ENCODE measurements around the gene VDAC2. TPM values are rescaled to one million over a fixed set of nuclear protein-coding genes. Genes with fewer than 3 reads are reported as not detected.
A peak's percentile ranks its signal among the peaks of the same experiment; 100 is the strongest.

Gene VDAC2
- total and polyA plus RNA-seq, 7 donors, result 314 to 770 (median 432) TPM

DNA sequence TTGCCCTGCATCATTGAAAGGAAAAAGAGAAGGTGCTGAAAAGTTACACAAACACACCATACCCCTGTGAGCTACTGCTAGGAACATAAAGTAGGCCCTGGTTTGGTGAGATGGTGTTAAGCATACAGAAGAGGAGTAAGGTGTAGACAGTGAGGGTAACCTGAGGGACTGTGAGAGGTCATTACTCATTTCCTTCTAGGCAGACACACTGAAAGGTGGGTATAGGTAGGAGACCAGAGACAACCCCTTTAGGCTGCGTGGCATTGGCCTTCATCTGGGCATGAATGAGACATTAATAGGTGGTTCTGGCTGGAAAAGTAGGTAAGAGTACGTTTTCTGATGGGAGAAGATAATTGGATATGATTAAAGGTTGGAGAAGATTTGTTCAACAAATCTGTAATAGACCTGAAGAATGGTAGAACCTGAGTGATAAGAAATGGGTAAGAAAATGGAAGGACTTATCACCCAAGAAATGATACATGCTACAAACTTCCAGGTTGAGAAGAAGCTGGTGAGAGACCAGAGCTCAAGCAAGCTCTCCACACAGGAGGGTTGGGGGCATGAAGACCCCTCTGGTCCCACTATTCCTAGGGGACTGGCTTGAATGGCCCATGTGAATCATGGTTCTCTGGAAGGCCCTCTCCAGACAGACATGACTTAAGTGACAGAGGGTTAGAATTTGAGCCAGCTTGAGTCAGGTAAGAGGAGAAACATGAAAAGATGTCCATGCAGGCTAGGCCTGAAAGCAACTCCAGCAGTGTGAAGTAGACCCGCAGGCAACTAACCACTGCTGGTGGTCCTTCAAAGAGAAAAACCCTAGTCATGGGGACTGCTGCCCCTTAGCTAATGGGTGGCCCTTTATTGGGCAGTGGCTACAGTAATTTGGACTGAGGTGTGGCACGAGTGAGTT, 21.3 kb downstream of the VDAC2 start:
- ATAC-seq (no peak), DNase-seq (no peak)
- H3K4me3 ChIP-seq, result no peak overlapping the region
- H3K27me3 ChIP-seq (ENCODE audit: insufficient read depth in 3 of 3, low read length in 2 of 3), result no peaks in the 10 kb centered on the region
- H3K36me3 ChIP-seq (ENCODE audit: insufficient read depth in 1 of 2, low read depth in 1 of 2), result peaks cover 14 to 54% of the 10 kb centered on the region in 2 donors
- WGBS, 3 donors, result 72 to 83% (median 73%) methylated on average over 4 of the region's 4 CpGs
- no peak for TF ChIP-seq CTCF (IDR thresholded peaks at IDR 0.05)
- H3K27ac ChIP-seq, result peak overlapping the region; percentile 91
- intact Hi-C loops (cut with DNase I), result loop anchor here (5.0 to 10.0 kb wide), 5 partner anchors 45 to 407 kb away; partner anchors contain the start of gene KAT6B (in 1 of the 2)
- H3K4me1 ChIP-seq, result peaks cover 33% of the 10 kb centered on the region
- no peaks in the 10 kb centered on the region for H3K9me3 ChIP-seq

DNA sequence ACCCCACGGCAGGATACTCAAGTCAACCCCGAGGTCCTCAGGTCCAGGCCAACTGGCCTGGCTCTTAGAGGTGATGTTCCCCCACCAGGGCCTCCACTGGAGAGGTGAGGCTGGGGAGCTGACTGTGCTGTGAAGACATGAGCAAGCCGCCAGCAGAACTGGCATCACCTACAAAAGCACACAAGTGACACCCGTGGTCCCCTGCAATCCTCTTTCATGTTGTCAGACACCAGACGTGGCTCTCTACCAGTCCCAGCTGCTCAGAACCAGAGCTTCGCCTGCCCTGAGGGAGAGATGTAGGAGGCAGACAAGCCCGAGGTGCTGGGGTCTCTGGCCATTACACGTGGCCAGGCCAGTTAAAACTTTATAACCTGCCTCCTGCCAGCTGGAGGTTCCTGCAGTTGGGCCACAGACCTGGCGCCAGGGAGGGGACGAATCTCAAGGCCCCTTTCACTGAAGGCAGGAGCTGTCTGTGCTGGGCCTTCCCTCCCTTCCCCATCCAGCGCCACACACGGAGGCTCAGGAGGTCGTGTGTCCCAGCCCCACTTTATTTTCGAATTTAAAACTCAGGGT, 22.9 kb downstream of the VDAC2 start:
- Histone ChIP-seq H3K27me3 (ENCODE audit: insufficient read depth in 3 of 3, low read length in 2 of 3) (no peaks in the 10 kb centered on the region), H3K27ac (peak overlapping the region; percentile 91), H3K4me3 (peak overlapping the region; percentile 89), H3K36me3 (ENCODE audit: insufficient read depth in 1 of 2, low read depth in 1 of 2) (peaks cover 10 to 45% of the 10 kb centered on the region in 2 donors), H3K4me1 (peaks cover 19% of the 10 kb centered on the region), H3K9me3 (no peaks in the 10 kb centered on the region)
- DNase-seq (peak in 1 of 2 donors; percentile 56), ATAC-seq (peak in 2 of 4 donors; percentile 0)
- TF ChIP-seq CTCF (IDR thresholded peaks at IDR 0.05), result no peak
- intact Hi-C loops (cut with DNase I), result loop anchor here (1.0 to 10.0 kb wide), 6 partner anchors 45 to 409 kb away; partner anchors contain the start of gene KAT6B (in 1 of the 2)
- 36 to 56% (median 41%) methylated on average over 14 of the region's 14 CpGs for WGBS, 3 donors

DNA sequence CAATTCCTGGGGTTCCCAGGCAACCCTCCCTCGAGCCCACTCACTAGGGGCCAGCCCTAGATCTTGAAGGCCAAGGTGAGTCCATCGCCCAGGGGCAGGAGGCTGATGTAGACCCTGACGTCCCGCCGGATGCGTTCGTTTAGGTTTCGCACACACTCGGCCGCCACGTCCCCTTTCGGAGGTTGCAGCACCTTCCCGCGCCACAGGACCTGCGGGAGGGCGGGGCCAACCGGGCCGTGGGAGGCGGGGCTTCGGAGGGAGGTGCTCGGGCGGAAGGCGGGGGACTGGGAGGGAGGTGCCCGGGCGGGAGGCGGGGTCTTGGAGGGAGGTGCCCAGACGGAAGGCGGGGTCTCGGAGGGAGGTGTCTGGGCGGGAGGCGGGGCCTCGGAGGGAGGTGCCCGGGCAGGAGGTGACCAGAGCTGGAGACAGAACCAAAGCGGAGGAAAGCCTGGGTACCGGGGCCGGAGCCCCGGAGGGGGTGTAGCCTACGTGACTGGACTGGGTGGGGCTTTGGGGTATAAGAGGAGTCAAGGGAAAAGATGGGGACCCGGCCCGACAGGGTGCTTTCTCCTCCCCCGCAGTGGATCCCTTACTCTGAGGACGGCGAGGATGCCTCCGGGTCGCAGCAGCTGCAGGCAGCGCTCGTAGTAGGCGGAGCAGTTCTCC, 23.6 kb downstream of the VDAC2 start:
- intact Hi-C loops (cut with DNase I), result loop anchor here (1.0 to 10.0 kb wide), 6 partner anchors 46 to 409 kb away; partner anchors contain the start of gene KAT6B (in 1 of the 2)
- no peak for TF ChIP-seq CTCF (IDR thresholded peaks at IDR 0.05)
- H3K4me1 ChIP-seq, result peaks cover 13% of the 10 kb centered on the region
- peak overlapping the region; percentile 89 for H3K4me3 ChIP-seq
- 9 to 15% (median 11%) methylated on average over 41 to 48 of the region's 48 CpGs for WGBS, 3 donors
- H3K27me3 ChIP-seq (ENCODE audit: insufficient read depth in 3 of 3, low read length in 2 of 3), result no peaks in the 10 kb centered on the region
- peaks cover 9 to 39% of the 10 kb centered on the region in 2 donors for H3K36me3 ChIP-seq (ENCODE audit: insufficient read depth in 1 of 2, low read depth in 1 of 2)
- peak; percentile 70 to 78 (median 76) for ATAC-seq
- H3K27ac ChIP-seq, result peak overlapping the region; percentile 91
- no peaks in the 10 kb centered on the region for H3K9me3 ChIP-seq
- peak; percentile 91 to 96 for DNase-seq

- no peak for TF ChIP-seq CTCF (IDR thresholded peaks at IDR 0.05)
- no peaks in the 10 kb centered on the region for H3K9me3 ChIP-seq
- 1 to 4% (median 2%) methylated on average over 57 to 62 of the region's 62 CpGs for WGBS, 3 donors
- H3K4me3 ChIP-seq, result peak overlapping the region; percentile 89
- intact Hi-C loops (cut with DNase I), result loop anchor here (1.0 to 10.0 kb wide), 8 partner anchors 47 to 993 kb away; partner anchors contain the start of gene KAT6B (in 1 of the 2)
- H3K36me3 ChIP-seq (ENCODE audit: insufficient read depth in 1 of 2, low read depth in 1 of 2), result peaks cover 9 to 33% of the 10 kb centered on the region in 2 donors
- H3K27ac ChIP-seq, result peak overlapping the region; percentile 91
- DNase-seq (peak; percentile 39 to 64), ATAC-seq (peak; percentile 11 to 35 (median 18))
- H3K27me3 ChIP-seq (ENCODE audit: insufficient read depth in 3 of 3, low read length in 2 of 3), result no peaks in the 10 kb centered on the region
- peaks cover 6% of the 10 kb centered on the region for H3K4me1 ChIP-seq
Measured at GRCh38 chr10:75234683-75235374, 24.2 kb downstream of the VDAC2 start.
